LNCaP clone FGC (cell line): ENCODE measurements around the gene CBLL1.

Source experiments
- DNase-seq: peaks from one replicate; pipeline ENCODE4 v3.0.0-alpha.2; 2011; ENCODE audit warnings: low read depth
- H3K4me3 ChIP-seq: 2 replicates; pipeline ENCODE4 v1.5.1; 2011; ENCODE audit warnings: mild to moderate bottlenecking, low read depth, low read length, control low read depth
- CTCF ChIP-seq: IDR thresholded peaks from 2 replicates; pipeline ENCODE4 v1.5.1; 2012; ENCODE audit warnings: mild to moderate bottlenecking; ENCODE audit not compliant: control insufficient read depth, insufficient read depth; ENCODE audit errors: extremely low read depth

Gene CBLL1

GRCh38 chr7:107743567-107744344 is at the start of gene CBLL1:
Gene CBLL1, plus strand, starts transcription at chr7:107744142. Its CDS starts 22 bp downstream, at chr7:107744164.
- peak; percentile 81 for TF ChIP-seq CTCF
- H3K4me3 ChIP-seq: peak within 1 kb of the TSS; percentile 87
- DNase-seq: peak; percentile 85

GRCh38 chr7:107694386-107694785 is 49.6 kb upstream of the CBLL1 start:
- TF ChIP-seq CTCF: no peak
- no peak for DNase-seq
- H3K4me3 ChIP-seq: no peak overlapping the region

- H3K4me3 ChIP-seq: no peak overlapping the region
- no peak for TF ChIP-seq CTCF
Measured at GRCh38 chr7:107696330-107696946, 47.5 kb upstream of the CBLL1 start.

GRCh38 chr7:107697321-107698049 is 46.5 kb upstream of the CBLL1 start:
- no peak for TF ChIP-seq CTCF
- no peak for DNase-seq
- H3K4me3 ChIP-seq: no peak overlapping the region

More at GRCh38 chr7:107696330-107696946, 47.5 kb upstream of the CBLL1 start:
- DNase-seq: no peak

GRCh38 chr7:107700570-107700969 is 43.4 kb upstream of the CBLL1 start:
- no peak for DNase-seq
- no peak overlapping the region for H3K4me3 ChIP-seq
- no peak for TF ChIP-seq CTCF

GRCh38 chr7:107701191-107701590 is 42.8 kb upstream of the CBLL1 start:
- no peak for TF ChIP-seq CTCF
- H3K4me3 ChIP-seq: no peak overlapping the region
- no peak for DNase-seq
